Fibroblast of skin of right quadriceps (primary cell): Measurements from ENCODE around the gene TRIM38.
"Not testable (repeated sequence)": the region's sequence is repeated elsewhere in the genome, so short reads cannot be mapped to it uniquely, and the experiment has no call there.

Experiments
- DNase-seq: peaks from one replicate; pipeline ENCODE4 v3.0.0-alpha.2; 2013

TRIM38 gene

GRCh38 chr6:25972128-25972527, 9.5 kb downstream of the TRIM38 start:
- DNase-seq, result no peak

GRCh38 chr6:25972902-25973301, 10.3 kb downstream of the TRIM38 start:
- no peak for DNase-seq

GRCh38 chr6:25973923-25974555, 11.4 kb downstream of the TRIM38 start:
- no peak for DNase-seq

GRCh38 chr6:25975923-25976560, 13.4 kb downstream of the TRIM38 start:
- DNase-seq, result no peak

- DNase-seq, result no peak
Observed at GRCh38 chr6:25980935-25981334, 18.3 kb downstream of the TRIM38 start.

- DNase-seq, result no peak
Observed at GRCh38 chr6:25981568-25982263, 19.1 kb downstream of the TRIM38 start.

- no peak for DNase-seq
Observed at GRCh38 chr6:25984265-25984664, 21.7 kb downstream of the TRIM38 start.

- no peak for DNase-seq
Observed at GRCh38 chr6:25987845-25988244, 25.2 kb downstream of the TRIM38 start.

- DNase-seq, result no peak
Observed at GRCh38 chr6:25990172-25990873, 27.7 kb downstream of the TRIM38 start.

GRCh38 chr6:25991785-25992412, 29.3 kb downstream of the TRIM38 start:
- DNase-seq, result peak; percentile 38

GRCh38 chr6:25992413-25993340, 30.1 kb downstream of the TRIM38 start:
- DNase-seq, result peak; percentile 90

- DNase-seq, result not testable (repeated sequence)
Observed at GRCh38 chr6:25993341-25993684, 30.7 kb downstream of the TRIM38 start.

- DNase-seq, result no peak
Observed at GRCh38 chr6:25995507-25995906, 32.9 kb downstream of the TRIM38 start.

- no peak for DNase-seq
Observed at GRCh38 chr6:25997921-25998320, 35.3 kb downstream of the TRIM38 start.

GRCh38 chr6:25998379-25998778, 35.8 kb downstream of the TRIM38 start:
- DNase-seq, result no peak

GRCh38 chr6:25999225-25999624, 36.6 kb downstream of the TRIM38 start:
- DNase-seq, result not testable (repeated sequence)

- no peak for DNase-seq
Observed at GRCh38 chr6:26000366-26001144, 38.0 kb downstream of the TRIM38 start.

GRCh38 chr6:26003102-26003694, 40.6 kb downstream of the TRIM38 start:
- DNase-seq, result peak; percentile 41

- DNase-seq, result no peak
Observed at GRCh38 chr6:26006086-26006939, 43.7 kb downstream of the TRIM38 start.

GRCh38 chr6:26006940-26007305, 44.3 kb downstream of the TRIM38 start:
- not testable (repeated sequence) for DNase-seq
